Neural cell (in vitro differentiated cells): ENCODE results near the gene PRM1. TPM values are rescaled to one million over a fixed set of nuclear protein-coding genes. Genes with fewer than 3 reads are reported as not detected.

Experiments
- H2AFZ ChIP-seq: fragments of 200-600, 300-800 bp; sonication (generic), shearing (Covaris generic); 2 replicates; pipeline ENCODE4 v1.6.0; 2014; ENCODE audit warnings: low read depth, mild to moderate bottlenecking, antibody characterized with exemption, low read length, moderate library complexity
- H3F3A ChIP-seq: fragments of 200-600 bp; shearing (Covaris generic); 2 replicates; pipeline ENCODE4 v1.6.1; 2016; ENCODE audit warnings: mild to moderate bottlenecking, moderate library complexity, mixed read lengths, antibody characterized with exemption, low read length; ENCODE audit not compliant: insufficient read depth, poor library complexity, severe bottlenecking
- H3K27ac ChIP-seq: fragments of 200-600, 300-800 bp; sonication (generic), shearing (Covaris generic); 2 replicates; pipeline ENCODE4 v1.5.1; 2014; ENCODE audit warnings: mild to moderate bottlenecking, low read length, moderate library complexity
- H3K27me3 ChIP-seq: fragments of 300-800, 200-600 bp; sonication (generic), shearing (Covaris generic); 2 replicates; pipeline ENCODE4 v1.6.0; 2014; ENCODE audit warnings: mild to moderate bottlenecking, low read depth, low read length, moderate library complexity; ENCODE audit not compliant: insufficient read depth
- H3K36me3 ChIP-seq: fragments of 300-800, 200-600 bp; sonication (generic), shearing (Covaris generic); 2 replicates; pipeline ENCODE4 v1.5.1; 2014; ENCODE audit warnings: mild to moderate bottlenecking, antibody characterized with exemption, low read length, moderate library complexity; ENCODE audit not compliant: insufficient read depth
- H3K4me2 ChIP-seq: fragments of 300-800, 200-600 bp; sonication (generic), shearing (Covaris generic); 2 replicates; pipeline ENCODE4 v1.6.0; 2014; ENCODE audit warnings: mild to moderate bottlenecking, low read length
- H3K4me3 ChIP-seq: fragments of 300-800, 200-600 bp; sonication (generic), shearing (Covaris generic); 2 replicates; pipeline ENCODE4 v1.5.1; 2014; ENCODE audit warnings: mild to moderate bottlenecking, low read length, moderate library complexity
- H3K79me2 ChIP-seq: fragments of 200-600 bp; shearing (Covaris generic); replicated peaks from 2 replicates; pipeline ENCODE4 v1.6.0; 2014; ENCODE audit warnings: mild to moderate bottlenecking, low read length, moderate library complexity; ENCODE audit not compliant: insufficient read depth
- H3K9ac ChIP-seq: fragments of 300-800, 200-600 bp; sonication (generic), shearing (Covaris generic); 2 replicates; pipeline ENCODE4 v1.6.1; 2016; ENCODE audit warnings: mild to moderate bottlenecking, low read length, mixed read lengths
- H3K9me2 ChIP-seq: fragments of 200-600 bp; shearing (Covaris generic); 2 replicates; pipeline ENCODE4 v1.6.1; 2016; ENCODE audit warnings: mild to moderate bottlenecking, low read length, mixed read lengths; ENCODE audit not compliant: insufficient read depth
- H3K9me3 ChIP-seq: fragments of 200-600, 300-800 bp; sonication (generic), shearing (Covaris generic); 2 replicates; pipeline ENCODE4 v1.6.1; 2016; ENCODE audit warnings: mild to moderate bottlenecking, mixed run types, low read length, moderate library complexity, mixed read lengths
- H4K20me1 ChIP-seq: fragments of 200-600 bp; shearing (Covaris generic); 2 replicates; pipeline ENCODE4 v1.6.1; 2016; ENCODE audit warnings: mild to moderate bottlenecking, mixed run types; ENCODE audit not compliant: insufficient read depth
- CTCF ChIP-seq: fragments of 450-650 bp; IDR thresholded peaks from 2 replicates; pipeline ENCODE4 v1.5.1; 2014; ENCODE audit warnings: antibody characterized with exemption, mild to moderate bottlenecking, moderate library complexity; ENCODE audit not compliant: poor library complexity, severe bottlenecking
- EP300 ChIP-seq: fragments of 450-650 bp; conservative IDR thresholded peaks from 2 replicates; pipeline ENCODE4 v1.6.1; 2014; ENCODE audit warnings: antibody characterized with exemption, mild to moderate bottlenecking, moderate library complexity; ENCODE audit not compliant: poor library complexity, severe bottlenecking
- EZH2 ChIP-seq: fragments of 200-600, 300-800 bp; shearing (Covaris generic), sonication (generic); IDR thresholded peaks from 2 replicates; pipeline ENCODE4 v1.6.1; 2014; ENCODE audit warnings: antibody characterized with exemption, low read length, borderline replicate concordance, mild to moderate bottlenecking; ENCODE audit not compliant: insufficient read depth, poor library complexity, severe bottlenecking
- MXI1 ChIP-seq: fragments of 450-650 bp; conservative IDR thresholded peaks from 2 replicates; pipeline ENCODE4 v1.6.1; 2014; ENCODE audit warnings: antibody characterized with exemption, mild to moderate bottlenecking; ENCODE audit not compliant: poor library complexity, severe bottlenecking
- POLR2AphosphoS5 ChIP-seq: IDR thresholded peaks from 2 replicates; pipeline ENCODE4 v1.6.1; 2012
- RAD21 ChIP-seq: fragments of 450-650 bp; conservative IDR thresholded peaks from 2 replicates; pipeline ENCODE4 v1.6.1; 2014; ENCODE audit warnings: antibody characterized with exemption, mild to moderate bottlenecking, moderate library complexity
- SMC3 ChIP-seq: fragments of 450-650 bp; conservative IDR thresholded peaks from 2 replicates; pipeline ENCODE4 v1.6.1; 2014; ENCODE audit warnings: antibody characterized with exemption, mild to moderate bottlenecking, moderate library complexity; ENCODE audit not compliant: poor library complexity
- TAF1 ChIP-seq: IDR thresholded peaks from 2 replicates; pipeline ENCODE4 v1.6.1; 2012; ENCODE audit warnings: low read depth
- polyA plus RNA-seq: library from polyadenylated mRNA; depleted of rRNA; stranded (reverse); fragments of >200 nt; gene quantifications from 2 replicates; pipeline ENCODE4 v1.2.3, GENCODE V29; 2014

Gene PRM1
- polyA plus RNA-seq, 1 donor from 2014 or later = not detected

GRCh38 chr16:11295672-11296071, 14.5 kb upstream of the PRM1 start:
- no peaks in the 10 kb centered on the region for H3K79me2 ChIP-seq
- no peaks in the 10 kb centered on the region for H3K27me3 ChIP-seq
- no peaks in the 10 kb centered on the region for H4K20me1 ChIP-seq
- H2AFZ ChIP-seq = no peak overlapping the region
- H3K36me3 ChIP-seq = no peaks in the 10 kb centered on the region
- H3K27ac ChIP-seq = no peak overlapping the region
- no peaks in the 10 kb centered on the region for H3F3A ChIP-seq
- no peak for TF ChIP-seq RAD21
- no peak for TF ChIP-seq POLR2AphosphoS5
- TF ChIP-seq MXI1 = no peak
- no peak for TF ChIP-seq SMC3
- TF ChIP-seq EZH2 = no peak
- no peaks in the 10 kb centered on the region for H3K9me3 ChIP-seq
- H3K9ac ChIP-seq = no peak overlapping the region
- no peak overlapping the region for H3K4me3 ChIP-seq
- no peak overlapping the region for H3K4me2 ChIP-seq
- H3K9me2 ChIP-seq = no peaks in the 10 kb centered on the region

GRCh38 chr16:11292076-11292748, 11.1 kb upstream of the PRM1 start:
- H3K27ac ChIP-seq = no peak overlapping the region
- no peaks in the 10 kb centered on the region for H3K79me2 ChIP-seq
- no peak overlapping the region for H2AFZ ChIP-seq
- H4K20me1 ChIP-seq = no peaks in the 10 kb centered on the region
- H3K9ac ChIP-seq = no peak overlapping the region
- no peak overlapping the region for H3K4me3 ChIP-seq
- H3K4me2 ChIP-seq = no peak overlapping the region
- TF ChIP-seq EZH2 = no peak
- no peak for TF ChIP-seq MXI1
- no peak for TF ChIP-seq POLR2AphosphoS5
- TF ChIP-seq SMC3 = no peak
- no peak for TF ChIP-seq CTCF
- TF ChIP-seq TAF1 = no peak
- TF ChIP-seq EP300 = no peak
- TF ChIP-seq RAD21 = no peak
- H3K9me2 ChIP-seq = no peaks in the 10 kb centered on the region
- H3K27me3 ChIP-seq = no peaks in the 10 kb centered on the region
- H3K36me3 ChIP-seq = no peaks in the 10 kb centered on the region
- no peaks in the 10 kb centered on the region for H3K9me3 ChIP-seq
- H3F3A ChIP-seq = no peaks in the 10 kb centered on the region

GRCh38 chr16:11291091-11291703, 10.1 kb upstream of the PRM1 start:
- Histone ChIP-seq H3K9me2 (no peaks in the 10 kb centered on the region), H2AFZ (no peak overlapping the region)
- TF ChIP-seq MXI1 (no peak), POLR2AphosphoS5 (no peak), SMC3 (no peak), EZH2 (no peak), RAD21 (no peak)

More at GRCh38 chr16:11291091-11291703, 10.1 kb upstream of the PRM1 start:
- Histone ChIP-seq H3K27ac (no peak overlapping the region), H3F3A (no peaks in the 10 kb centered on the region), H3K36me3 (no peaks in the 10 kb centered on the region), H3K9me3 (no peaks in the 10 kb centered on the region), H3K79me2 (no peaks in the 10 kb centered on the region), H3K27me3 (no peaks in the 10 kb centered on the region), H3K4me3 (no peak overlapping the region), H4K20me1 (no peaks in the 10 kb centered on the region), H3K9ac (no peak overlapping the region), H3K4me2 (no peak overlapping the region)
